IPS-20b (cell line): ENCODE results near the gene CCDC184.
"Not testable (repeated sequence)": the region's sequence is repeated elsewhere in the genome, so short reads cannot be mapped to it uniquely, and the experiment has no call there.

Experiments used
- H3K27ac ChIP-seq: one replicate; pipeline ENCODE4 v1.5.1; 2013; ENCODE audit warnings: low read length
- H3K27me3 ChIP-seq: 2 replicates; pipeline ENCODE4 v1.6.1; 2013; ENCODE audit warnings: mild to moderate bottlenecking, low read length, inconsistent platforms; ENCODE audit not compliant: insufficient read depth
- H3K36me3 ChIP-seq: 2 replicates; pipeline ENCODE4 v1.6.1; 2013; ENCODE audit warnings: low read depth, mild to moderate bottlenecking, inconsistent platforms, low read length, moderate library complexity; ENCODE audit not compliant: insufficient read depth
- H3K4me1 ChIP-seq: 2 replicates; pipeline ENCODE4 v1.6.1; 2013; ENCODE audit warnings: mild to moderate bottlenecking, control low read depth, inconsistent platforms, low read length, moderate library complexity; ENCODE audit not compliant: insufficient read depth
- H3K4me3 ChIP-seq: 2 replicates; pipeline ENCODE4 v1.5.1; 2013; ENCODE audit warnings: mild to moderate bottlenecking, low read length, inconsistent platforms
- H3K9ac ChIP-seq: 2 replicates; pipeline ENCODE4 v1.6.1; 2013; ENCODE audit warnings: low read depth, mild to moderate bottlenecking, inconsistent platforms, low read length, moderate library complexity
- H3K9me3 ChIP-seq: 2 replicates; pipeline ENCODE4 v1.6.1; 2013; ENCODE audit warnings: mild to moderate bottlenecking, low read depth, low read length, inconsistent platforms; ENCODE audit not compliant: insufficient read depth

Gene CCDC184

GRCh38 chr12:48219631-48220030 lies 36.2 kb downstream of the CCDC184 start:
- no peaks in the 10 kb centered on the region for H3K36me3 ChIP-seq
- no peak overlapping the region for H3K27ac ChIP-seq
- no peaks in the 10 kb centered on the region for H3K9me3 ChIP-seq
- no peak overlapping the region for H3K4me3 ChIP-seq
- no peak overlapping the region for H3K9ac ChIP-seq
- H3K27me3 ChIP-seq, result peaks cover 2% of the 10 kb centered on the region; the same call in 1 of the 2 replicates
- H3K4me1 ChIP-seq, result no peaks in the 10 kb centered on the region

GRCh38 chr12:48220701-48221100 lies 37.3 kb downstream of the CCDC184 start:
- H3K36me3 ChIP-seq, result no peaks in the 10 kb centered on the region
- H3K27me3 ChIP-seq, result no peaks in the 10 kb centered on the region; the same call in 1 of the 2 replicates
- H3K4me3 ChIP-seq, result no peak overlapping the region
- no peaks in the 10 kb centered on the region for H3K4me1 ChIP-seq
- no peak overlapping the region for H3K9ac ChIP-seq
- no peak overlapping the region for H3K27ac ChIP-seq
- no peaks in the 10 kb centered on the region for H3K9me3 ChIP-seq

- Histone ChIP-seq H3K9ac (no peak overlapping the region), H3K27me3 (no peaks in the 10 kb centered on the region; the same call in 1 of the 2 replicates), H3K4me1 (no peaks in the 10 kb centered on the region), H3K4me3 (no peak overlapping the region), H3K9me3 (no peaks in the 10 kb centered on the region), H3K36me3 (no peaks in the 10 kb centered on the region), H3K27ac (no peak overlapping the region)
These were observed 38.2 kb downstream of the CCDC184 start for GRCh38 chr12:48221645-48222044.

GRCh38 chr12:48224533-48224932 lies 41.1 kb downstream of the CCDC184 start:
- not testable (repeated sequence) for H3K4me3 ChIP-seq, H3K4me1 ChIP-seq, H3K27me3 ChIP-seq, H3K9ac ChIP-seq, H3K27ac ChIP-seq, H3K36me3 ChIP-seq, H3K9me3 ChIP-seq

- H3K36me3 ChIP-seq, H3K4me1 ChIP-seq: not testable (repeated sequence)
These were observed 47.9 kb downstream of the CCDC184 start for GRCh38 chr12:48231169-48231958.

More at GRCh38 chr12:48231169-48231958, 47.9 kb downstream of the CCDC184 start:
- not testable (repeated sequence) for H3K27me3 ChIP-seq, H3K27ac ChIP-seq, H3K4me3 ChIP-seq, H3K9ac ChIP-seq
- peaks cover 12% of the 10 kb centered on the region; the same call in 1 of the 2 replicates for H3K9me3 ChIP-seq
